Stimulated activated CD8-positive, alpha-beta memory T cell treated with anti-CD3 and anti-CD28 coated beads, Interleukin-7, amount 100 ng/mL, for 4 hours (primary cell): Measurements from ENCODE around the gene SPAAR.
A peak's percentile ranks its signal among the peaks of the same experiment; 100 is the strongest.
"Not testable (repeated sequence)": the region's sequence is repeated elsewhere in the genome, so short reads cannot be mapped to it uniquely, and the experiment has no call there.

Experiments
- DNase-seq, 2 donors: peaks; one replicate each; pipeline ENCODE4 v3.0.0-alpha.2; 2020; ENCODE audit warnings: low read depth in 2 of 2

Gene SPAAR, protein sequence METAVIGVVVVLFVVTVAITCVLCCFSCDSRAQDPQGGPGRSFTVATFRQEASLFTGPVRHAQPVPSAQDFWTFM

DNA sequence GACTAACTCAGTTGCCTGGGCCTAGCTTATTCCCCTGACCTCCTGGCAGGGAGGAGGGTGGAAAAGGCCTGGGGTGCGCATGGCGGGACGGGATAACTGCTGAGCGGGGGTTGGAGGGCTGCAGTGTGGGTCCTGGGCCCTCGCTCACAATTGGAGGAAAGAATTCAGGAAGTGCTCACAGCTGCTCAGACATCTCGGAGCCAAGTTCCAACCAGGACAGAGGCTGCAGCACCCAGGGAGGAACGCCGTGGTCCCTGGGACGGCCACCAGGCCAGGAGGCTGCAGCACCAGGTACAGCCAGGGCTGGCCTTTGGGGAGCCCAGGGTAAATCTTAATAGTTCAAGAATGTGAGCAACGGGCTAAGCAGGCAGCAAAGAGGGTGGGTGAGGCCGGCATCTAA lies at the start of gene SPAAR:
Gene SPAAR (plus strand): TSS at position 217 of the 400 bp plus-strand sequence. CDS start 974 bp downstream, outside the sequence.
- DNase-seq, result no peak

DNA sequence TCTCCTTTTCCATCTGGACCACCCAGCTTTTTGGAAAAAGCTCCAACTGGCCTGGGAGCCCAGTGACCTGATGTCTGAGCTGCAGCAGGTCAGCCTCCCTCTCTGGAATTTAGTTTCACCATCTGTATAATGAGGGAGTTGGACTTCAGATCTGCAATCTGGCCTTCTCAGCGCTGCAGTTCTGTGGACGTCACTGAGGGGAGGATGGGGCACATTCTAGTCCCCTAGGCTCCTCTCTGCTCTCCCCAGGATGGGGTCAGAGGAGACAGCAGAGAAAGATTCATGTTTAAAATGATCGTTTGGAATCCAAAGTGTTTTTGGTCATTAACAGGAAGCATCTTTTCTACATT lies 49.3 kb upstream of the SPAAR start:
- DNase-seq, result no peak

DNA sequence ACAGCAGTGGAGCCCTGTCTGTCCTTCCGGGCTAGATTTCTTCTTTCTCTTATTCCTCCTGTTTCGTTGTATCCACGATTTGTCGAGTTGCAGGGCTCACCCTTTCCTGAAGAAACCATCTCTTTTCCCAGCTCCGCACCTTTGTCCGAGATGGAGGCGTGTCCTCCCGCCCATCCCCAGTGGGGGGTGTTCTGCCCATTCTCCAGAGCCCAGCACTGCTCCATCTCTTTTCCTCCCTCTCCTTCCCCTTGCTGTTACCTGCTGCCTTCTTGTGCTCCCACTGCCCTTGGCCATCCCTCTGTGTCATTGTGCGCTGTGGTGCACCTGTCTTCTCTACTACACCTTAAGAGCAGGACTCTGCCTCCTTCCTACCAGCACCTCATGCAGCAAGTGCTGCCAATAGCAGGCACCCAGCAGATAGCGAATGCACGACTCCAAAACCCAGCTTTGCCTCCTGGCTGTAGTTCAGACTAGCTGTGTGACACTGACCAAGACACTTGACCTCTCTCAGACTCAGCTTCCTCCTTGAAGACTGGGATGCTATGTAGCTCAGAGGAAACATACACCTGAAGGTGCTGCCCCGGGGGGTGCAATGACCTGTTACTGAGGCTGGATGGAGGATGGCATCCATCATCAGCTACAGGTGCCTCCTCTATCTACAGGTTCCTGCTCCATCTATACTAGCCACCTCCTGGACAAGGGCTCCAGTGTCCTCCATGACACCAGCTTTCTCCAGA lies 48.0 kb upstream of the SPAAR start:
- DNase-seq, result no peak

DNA sequence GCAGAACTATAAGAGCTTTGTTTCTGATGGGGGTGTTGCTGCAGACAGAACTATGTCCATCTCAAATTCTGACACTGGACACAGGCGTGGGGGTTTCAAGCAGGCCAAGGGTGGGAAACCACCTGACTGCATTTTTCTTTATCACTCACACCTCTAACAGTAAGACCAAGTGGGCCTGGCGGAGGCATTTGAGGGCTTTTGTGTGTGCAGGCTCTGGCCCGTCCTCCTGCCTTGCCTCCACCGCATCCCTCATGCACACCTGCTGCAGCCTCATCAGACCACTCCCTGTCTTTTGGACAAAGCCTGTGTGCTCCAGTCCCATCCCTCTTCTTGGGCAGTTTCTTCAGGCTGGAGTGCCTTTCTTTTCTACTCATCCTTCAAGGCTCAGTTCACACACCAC lies 47.0 kb upstream of the SPAAR start:
- no peak for DNase-seq

DNA sequence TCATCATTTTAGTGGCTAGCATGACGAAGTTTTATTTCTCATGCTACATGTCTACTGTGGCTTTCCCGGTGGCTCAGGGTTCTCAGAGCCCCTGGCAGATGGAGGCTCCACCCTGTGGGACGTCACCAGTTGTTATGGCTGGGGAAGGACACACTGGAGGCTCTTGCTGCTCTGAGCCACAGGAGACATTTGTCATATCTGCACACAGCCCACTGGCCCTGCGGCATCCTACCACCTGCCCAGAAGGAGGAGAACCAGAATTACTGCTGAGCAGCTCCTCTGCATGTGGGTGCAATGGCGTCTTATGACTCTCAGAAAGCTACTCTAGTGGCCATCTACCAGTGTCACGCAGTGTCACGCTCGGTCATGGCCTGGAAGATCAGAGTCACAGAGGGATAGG lies 45.7 kb upstream of the SPAAR start:
- no peak for DNase-seq

DNA sequence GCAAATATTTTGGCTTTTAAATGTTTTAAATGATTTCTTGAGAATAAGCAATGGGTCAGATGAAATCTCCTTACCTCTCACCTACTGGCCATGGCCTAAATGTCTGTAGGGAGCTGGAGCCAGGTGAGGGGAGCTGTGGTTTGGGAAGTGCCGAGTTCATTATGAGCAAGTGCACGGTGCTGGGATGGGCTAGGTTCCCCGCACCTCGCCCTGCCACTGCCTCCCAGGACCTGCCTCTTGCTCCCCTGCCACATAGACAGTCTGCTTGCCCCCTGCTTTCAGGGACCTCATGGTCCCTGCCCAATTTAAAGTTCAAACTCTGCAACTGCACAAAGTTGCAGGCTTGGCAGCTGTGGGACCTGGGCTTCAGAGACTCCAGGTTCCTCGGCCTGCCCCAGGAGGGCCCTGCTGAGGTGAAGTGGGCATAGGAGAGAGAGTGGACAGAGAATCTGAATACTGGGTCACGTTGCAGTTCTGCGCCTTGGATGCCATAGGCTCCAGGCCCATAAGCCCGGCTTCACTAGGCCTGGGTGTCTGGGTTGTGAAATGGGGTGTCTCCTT lies 44.5 kb upstream of the SPAAR start:
- no peak for DNase-seq

DNA sequence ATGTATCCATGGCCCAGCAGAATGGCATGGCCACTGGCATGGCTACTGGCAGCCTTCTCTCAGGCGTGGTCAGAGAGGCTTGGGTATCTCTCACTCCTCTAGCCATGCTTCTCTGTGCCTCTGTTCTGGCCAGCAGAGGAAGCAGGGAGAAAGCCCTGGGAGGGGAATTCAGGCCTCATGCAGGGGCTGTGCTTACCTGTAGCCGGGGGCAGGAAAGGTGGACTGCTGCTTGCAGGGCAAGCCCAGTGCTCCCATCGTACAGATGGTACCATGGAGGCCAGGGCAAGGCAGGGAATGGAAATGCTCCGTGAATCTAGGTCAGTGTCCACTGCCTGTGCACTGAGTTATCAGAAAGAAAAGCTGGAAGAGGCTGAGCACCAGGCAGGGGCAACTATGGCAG lies 41.8 kb upstream of the SPAAR start:
- DNase-seq, result no peak

DNA sequence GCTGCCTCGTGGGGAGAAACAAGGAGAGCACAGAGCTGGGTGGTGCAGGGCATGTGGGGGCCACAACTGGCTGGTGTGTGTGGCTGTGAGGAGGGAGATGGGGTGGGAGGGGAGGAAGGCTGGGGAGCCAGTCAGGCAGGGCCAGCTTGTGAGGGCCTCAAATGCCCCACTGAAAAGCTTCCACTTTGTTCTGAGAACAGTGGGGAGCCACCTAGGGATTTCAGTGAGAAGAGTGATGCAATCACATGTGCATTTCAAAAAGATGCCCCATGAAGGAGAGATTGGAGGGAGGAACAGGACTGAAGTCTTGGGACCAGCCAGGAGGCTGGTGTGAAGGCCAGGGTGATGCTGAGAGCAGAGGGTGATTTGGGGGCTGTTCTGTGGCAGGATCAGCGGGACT lies 40.4 kb upstream of the SPAAR start:
- DNase-seq, result no peak

DNA sequence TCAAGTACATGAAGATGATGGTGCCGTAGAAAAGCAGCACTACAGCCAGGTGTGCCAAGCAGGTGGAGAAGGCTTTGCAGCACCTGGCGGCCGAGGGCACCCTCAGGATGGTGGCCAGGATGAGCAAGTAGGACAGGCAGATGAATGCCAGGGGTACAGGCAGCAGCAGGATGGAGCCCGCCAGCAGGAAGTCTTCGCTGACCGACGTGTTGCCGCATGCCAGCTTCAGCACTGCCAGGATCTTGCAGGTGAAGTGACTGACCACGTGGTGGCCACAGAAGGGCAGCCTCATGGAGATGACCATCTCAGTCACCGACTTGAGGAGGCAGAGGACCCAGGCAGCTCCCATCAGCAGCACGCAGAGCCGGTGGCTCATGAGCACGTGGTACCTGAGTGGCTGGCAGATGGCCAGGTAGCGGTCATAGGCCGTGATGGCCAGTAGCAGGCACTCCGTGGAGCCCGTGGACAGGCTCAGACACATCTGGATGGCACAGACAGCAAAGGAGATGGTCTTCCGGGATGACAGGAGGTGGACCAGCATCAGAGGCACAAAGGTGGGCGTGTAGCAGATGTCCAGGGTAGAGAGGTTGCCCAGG lies 39.6 kb upstream of the SPAAR start:
- DNase-seq, result no peak

DNA sequence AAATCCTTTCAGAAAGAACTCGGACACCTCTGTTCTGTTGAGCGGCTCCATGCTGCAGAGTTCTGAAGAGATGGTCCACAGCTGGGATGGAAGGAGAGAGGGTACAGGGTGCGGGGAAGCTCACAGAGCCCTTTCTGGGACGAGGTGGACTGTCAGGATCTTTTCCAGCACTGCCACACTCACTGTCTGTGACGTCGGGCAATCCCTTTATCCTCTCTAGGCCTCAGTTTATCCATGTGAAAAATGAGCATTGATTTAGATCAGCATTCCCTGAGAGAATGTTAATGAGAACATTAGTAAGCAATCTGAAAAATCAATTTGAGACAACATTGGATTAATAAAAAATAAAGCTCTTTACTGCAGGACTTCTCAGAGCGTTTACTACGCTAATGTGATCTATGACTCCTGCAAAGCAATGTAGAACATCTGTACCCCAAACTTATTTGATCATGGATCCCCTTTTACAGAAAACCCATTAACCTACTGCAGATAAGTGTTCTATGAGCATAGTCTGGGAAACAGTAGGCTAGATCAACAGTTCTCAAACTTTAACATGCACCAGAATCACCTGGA lies 38.9 kb upstream of the SPAAR start, which contains the start of gene OR13J1:
Gene OR13J1 (minus strand): TSS at position 51 of the 573 bp plus-strand sequence. CDS start 0 bp downstream, at position 51.
- DNase-seq, result no peak

DNA sequence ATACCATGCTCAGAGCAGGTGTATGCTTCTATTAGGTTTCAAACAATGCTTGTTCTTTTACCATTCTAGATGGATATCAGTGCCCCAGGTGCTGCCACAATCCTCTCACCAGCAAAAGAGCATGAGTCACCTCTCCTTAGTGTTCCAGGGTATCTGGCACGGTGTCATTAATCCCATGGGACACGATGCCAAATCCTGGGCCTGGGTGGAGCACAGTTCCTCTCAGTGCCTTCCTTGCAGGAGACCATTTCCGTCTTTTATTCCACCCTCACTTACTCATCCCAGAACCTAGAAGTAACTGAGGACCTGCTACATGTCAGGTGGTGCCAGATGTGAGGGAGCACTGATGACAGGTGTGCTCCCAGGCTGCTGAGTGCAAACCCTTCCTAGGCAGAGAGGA lies 37.7 kb upstream of the SPAAR start:
- DNase-seq, result no peak

DNA sequence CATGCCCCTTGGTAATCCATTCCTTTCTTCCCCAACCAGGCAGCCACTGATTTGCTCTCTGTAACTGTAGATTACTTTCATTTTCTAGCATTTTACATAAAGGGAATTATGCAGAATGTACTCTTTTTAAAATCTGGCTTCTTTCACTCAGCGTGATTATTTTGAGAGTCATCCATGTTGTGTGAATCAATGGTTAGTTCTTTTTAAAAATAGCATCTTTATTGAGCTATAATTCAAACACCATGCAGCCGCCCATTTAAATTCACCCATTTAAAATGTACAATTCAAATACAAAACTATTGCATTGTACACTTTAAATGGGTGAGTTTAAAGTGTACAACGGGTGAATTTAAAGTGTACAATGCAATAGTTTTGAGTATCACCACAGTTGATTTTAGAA lies 36.8 kb upstream of the SPAAR start:
- no peak for DNase-seq

DNA sequence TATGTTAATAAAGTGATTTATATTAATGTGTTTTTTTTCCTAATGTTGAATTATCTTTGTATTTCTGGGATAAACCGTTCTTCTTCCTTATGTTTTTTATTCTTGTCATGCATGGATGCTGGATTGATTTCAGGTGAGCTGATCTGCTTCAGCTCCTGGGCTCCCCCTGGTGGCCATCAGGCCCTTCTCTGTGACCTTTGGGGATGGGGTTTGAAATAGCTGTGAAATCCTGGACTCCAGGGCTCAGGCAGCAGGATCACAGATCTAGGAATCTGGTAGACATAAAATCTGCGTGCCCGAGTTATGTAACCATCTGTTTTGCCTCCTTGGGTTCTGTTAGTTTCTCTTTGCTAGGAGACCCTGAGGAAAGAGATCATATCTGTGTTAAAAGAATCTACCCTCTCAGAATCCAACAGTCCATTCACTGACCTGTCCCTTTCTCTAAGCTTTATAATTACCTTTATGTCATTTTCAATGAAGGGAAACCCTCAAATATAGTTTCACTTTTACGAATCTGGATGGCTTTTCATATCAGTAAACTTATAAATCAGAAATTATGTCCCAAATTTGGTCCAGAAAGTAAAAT lies 26.9 kb upstream of the SPAAR start:
- DNase-seq, result peak; percentile 61 to 62

DNA sequence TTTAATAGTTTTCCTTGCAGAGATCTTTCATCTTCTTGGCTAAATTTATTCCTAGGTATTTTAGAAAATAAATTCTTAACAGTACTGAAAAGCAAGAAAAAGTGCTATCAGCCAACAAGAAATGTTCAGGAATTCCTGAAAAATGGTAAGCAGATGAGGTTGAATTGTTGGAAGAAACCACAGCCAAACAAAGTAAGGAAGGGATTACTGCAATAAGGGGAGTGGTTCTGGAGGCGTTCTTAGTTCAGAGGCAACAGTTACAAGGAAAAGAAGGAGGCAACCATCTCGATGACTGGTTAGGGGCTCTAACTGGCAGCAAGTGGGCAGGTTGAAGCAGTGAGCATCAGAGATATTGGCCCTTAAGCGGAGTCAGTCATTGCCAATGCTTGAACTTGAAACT lies 26.3 kb upstream of the SPAAR start:
- DNase-seq, result no peak

DNA sequence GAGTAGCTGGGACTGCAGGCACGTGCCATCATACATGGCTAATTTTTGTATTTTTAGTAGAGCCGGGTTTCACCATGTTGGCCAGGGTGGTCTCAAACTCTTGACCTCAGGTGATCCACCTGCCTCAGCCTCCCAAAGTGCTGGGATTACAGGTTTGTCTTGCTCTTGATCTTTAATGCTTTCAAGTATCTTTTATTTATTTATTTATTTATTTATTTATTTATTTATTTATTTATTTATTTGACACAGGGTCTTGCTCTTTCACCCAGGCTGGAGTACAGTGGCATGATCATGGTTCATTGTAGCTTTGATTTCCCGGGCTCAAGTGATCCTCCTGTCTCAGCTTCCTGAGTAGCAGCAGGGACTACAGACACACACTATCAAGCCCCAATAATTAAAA lies 24.4 kb upstream of the SPAAR start:
- not testable (repeated sequence) for DNase-seq

DNA sequence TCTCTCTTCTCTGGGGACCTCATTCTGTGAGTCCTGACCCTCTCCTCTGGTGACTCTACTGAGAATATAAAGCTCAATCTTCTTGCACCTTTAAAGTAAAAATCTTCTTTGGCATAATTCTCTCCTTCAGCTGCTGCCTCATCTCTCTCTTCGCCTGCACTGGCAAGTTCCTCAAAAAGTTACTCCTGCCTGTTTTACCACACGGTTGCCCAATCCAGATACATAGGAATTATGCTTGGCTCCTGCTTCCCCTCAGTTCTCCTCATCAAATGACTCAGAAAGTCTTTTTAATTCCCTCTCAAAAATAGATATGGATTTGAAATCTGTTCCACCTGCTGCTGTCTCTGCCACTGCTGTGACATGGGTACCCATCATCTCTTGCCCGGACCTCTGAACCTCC lies 17.6 kb upstream of the SPAAR start:
- DNase-seq, result no peak

DNA sequence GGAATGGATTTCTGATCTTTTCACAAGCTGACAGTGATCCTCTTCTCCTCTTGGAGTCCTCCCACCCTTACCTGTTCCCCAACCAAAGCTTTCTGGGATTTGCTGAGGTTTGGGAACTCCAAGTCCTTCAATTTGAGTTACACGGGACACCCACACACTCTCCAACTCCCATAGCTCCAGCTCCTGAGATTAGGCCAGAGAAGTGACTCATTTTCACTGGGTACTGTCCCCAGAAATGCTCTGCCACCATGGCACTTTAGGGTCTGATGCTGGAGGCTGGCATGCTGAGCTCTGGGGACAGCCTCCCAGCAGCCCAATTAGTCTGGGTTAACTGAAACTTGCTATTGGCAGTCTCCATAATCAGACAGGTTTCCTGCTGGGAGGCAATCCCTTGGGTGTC lies 17.2 kb upstream of the SPAAR start:
- no peak for DNase-seq

DNA sequence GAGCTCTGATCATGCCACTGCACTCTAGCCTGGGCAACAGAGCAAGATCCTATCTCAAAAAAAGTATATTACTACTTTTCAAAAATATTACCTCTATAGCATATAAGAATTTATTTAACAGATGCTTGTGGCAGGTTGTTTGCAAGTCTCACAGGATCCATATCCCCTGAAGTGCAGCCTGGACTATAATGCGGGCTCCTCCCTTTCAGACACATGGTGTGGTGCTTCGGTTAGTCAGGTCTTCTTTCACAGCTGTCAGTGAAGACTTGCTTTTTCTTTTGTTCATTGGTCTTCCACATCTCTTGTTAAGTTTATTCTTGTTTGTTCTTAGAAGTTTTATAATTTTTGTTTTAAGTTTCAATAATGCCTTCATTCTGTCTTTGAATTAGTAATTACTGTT lies 12.7 kb upstream of the SPAAR start:
- DNase-seq, result no peak

DNA sequence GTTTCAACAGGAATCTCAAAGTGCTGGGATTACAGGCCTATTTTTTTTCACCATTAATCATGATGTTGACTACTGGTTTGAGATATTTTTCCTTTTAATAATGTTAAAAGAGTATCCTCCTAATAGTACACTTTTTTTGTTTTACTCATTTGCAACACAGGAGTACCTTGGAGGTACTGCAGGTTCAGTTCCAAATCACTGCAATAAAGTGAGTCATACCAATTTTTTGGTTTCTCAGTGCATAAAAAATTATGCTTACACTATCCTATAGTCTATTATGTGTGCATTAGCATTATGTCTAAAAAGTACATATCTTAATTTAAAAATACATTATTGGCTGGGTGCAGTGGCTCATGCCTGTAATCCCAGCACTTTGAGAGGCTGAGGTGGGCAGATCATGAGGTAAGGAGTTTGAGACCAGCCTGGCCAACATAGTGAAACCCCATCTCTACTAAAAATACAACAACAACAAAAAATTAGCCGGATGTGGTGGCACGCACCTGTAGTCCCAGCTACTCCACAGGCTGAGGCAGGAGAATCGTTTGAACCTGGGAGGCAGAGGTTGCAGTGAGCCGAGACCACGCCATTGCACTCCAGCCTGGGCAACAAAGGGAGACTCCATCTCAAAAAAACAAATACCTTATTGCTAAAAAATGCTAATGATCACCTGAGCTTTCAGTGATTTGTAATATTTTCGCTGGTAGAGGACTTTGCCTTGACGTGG lies 11.8 kb upstream of the SPAAR start:
- not testable (repeated sequence) for DNase-seq

DNA sequence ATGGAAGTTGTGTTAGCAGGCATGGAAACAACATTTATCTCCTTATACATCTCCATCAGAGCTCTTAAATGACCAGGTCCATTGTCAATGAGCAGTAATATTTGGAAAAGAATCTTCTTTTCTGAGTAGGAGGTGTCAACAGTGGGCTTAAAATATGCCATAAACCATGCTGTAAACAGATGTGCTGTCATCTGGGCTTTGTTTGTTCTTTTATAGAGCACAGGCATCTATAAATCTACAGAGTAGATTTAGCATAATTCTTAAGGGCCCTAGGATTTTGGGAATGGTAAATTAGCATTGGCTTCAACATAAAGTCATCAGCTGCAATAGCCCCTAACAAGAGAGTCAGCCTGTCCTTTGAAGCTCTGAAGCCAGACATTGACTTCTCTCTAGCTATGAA lies 11.0 kb upstream of the SPAAR start:
- no peak for DNase-seq

DNA sequence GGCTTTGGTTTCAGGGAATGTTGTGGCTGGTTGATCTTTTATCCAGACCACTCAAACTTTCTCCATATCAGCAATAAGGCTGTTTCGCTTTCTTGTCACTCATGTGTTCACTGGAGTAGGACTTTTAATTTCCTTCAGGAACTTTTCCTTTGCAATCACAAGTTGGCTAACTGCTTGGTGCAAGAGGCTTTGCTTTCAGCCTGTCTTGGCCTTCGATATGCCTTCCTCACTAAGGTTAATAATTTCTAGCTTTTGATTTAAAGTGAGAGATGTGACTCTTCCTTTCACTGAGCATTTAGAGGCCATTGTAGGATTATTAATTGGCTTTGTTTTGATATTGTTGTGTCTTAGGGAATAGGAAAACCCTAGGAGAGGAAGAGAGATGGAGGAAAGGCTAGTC lies 10.3 kb upstream of the SPAAR start:
- DNase-seq, result no peak

DNA sequence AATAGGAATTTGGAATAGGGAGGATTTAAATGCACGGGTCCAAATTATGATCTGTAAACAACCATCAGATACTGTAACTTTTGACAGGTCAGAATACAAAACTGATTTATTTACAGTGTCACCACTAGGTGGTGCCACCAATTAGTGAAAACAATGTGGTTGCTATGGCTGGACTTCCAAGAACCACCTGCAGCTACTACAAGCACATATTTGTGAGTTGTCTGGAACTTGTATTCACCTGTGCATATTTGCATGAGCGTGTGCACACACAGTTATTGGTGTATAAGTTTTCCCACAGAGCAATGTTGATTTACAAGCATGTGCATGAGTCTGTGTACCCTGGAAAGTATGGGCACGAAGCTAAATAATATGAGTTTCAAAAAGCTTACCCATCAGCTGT lies 6.2 kb upstream of the SPAAR start:
- no peak for DNase-seq
